ENCODE data around the gene ADAMTS2. TPM values are rescaled to one million over a fixed set of nuclear protein-coding genes. Genes with fewer than 3 reads are reported as not detected.

Gene ADAMTS2
- polyA plus RNA-seq, 3 donors: 0.74 to 2.3 TPM; not detected in 1

DNA sequence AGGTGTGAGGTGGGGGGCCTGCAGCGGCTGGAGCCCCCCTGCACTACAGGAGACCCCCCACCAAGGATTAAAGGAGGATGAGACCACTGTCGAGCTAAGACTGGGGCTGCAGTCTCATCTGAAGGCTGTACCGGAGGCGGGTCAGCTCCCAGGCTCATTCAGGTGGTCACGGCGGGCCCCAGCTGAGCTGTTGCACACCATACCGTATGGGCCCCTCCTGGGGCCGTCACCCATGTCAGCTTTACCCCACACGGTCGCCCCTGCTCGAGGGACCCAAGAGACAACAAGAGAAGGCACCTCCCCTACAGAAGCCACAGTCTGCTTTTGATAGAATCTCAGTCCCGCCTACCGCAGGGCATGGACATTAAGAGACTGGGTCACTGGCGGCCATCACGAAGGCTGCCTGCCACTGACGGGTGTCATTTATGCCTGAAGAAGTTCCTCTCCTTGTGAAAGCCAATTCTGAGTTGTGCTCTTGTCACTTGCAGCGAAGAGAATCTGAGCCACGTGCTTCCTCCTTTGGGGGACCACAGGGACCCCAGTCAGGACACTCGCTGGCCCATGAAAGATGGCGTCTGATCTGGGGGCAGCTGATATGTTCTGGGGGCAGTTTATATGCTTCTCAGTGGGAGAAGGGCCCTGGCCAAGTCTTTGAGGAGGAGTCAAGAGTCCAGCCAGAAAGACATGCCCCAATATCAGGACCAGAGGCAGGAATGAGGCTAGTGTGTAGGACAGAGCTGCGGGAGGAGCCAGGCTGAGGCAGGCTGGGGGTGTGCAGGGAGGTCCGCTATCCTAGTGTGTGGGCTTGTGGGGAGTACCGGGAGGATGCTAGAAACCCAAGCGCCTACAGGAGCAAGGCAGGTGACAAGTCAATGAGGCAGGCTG lies 182.7 kb downstream of the ADAMTS2 start:
- TF ChIP-seq, protein P1, sequence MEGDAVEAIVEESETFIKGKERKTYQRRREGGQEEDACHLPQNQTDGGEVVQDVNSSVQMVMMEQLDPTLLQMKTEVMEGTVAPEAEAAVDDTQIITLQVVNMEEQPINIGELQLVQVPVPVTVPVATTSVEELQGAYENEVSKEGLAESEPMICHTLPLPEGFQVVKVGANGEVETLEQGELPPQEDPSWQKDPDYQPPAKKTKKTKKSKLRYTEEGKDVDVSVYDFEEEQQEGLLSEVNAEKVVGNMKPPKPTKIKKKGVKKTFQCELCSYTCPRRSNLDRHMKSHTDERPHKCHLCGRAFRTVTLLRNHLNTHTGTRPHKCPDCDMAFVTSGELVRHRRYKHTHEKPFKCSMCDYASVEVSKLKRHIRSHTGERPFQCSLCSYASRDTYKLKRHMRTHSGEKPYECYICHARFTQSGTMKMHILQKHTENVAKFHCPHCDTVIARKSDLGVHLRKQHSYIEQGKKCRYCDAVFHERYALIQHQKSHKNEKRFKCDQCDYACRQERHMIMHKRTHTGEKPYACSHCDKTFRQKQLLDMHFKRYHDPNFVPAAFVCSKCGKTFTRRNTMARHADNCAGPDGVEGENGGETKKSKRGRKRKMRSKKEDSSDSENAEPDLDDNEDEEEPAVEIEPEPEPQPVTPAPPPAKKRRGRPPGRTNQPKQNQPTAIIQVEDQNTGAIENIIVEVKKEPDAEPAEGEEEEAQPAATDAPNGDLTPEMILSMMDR (IDR thresholded peaks at IDR 0.05): no peak
- H3K4me3 Mint-ChIP-seq: no peak overlapping the region
- H3K36me3 ChIP-seq (replicated peaks in 1 of 2; ENCODE audit: control insufficient read depth in 1 of 2, insufficient read depth in 2 of 2, low read length in 2 of 2): no peaks in the 10 kb centered on the region
- no peak overlapping the region for H3K4me2 ChIP-seq (replicated peaks; ENCODE audit: extremely low read depth, low read length, poor library complexity, severe bottlenecking)
- intact Hi-C loops (cut with micrococcal nuclease): no loop called here
- H3K27me3 Mint-ChIP-seq (ENCODE audit: low read depth in 3 of 3): peaks cover 12 to 14% (median 14%) of the 10 kb centered on the region in 3 donors
- peaks cover 5% of the 10 kb centered on the region for H3K4me1 Mint-ChIP-seq
- H3K4me3 ChIP-seq (replicated peaks in 1 of 3; ENCODE audit: low read depth in 2 of 3, low read length in 3 of 3): no peak overlapping the region
- H3K9me3 Mint-ChIP-seq: peaks cover 5 to 32% (median 25%) of the 10 kb centered on the region in 7 donors
- no peak overlapping the region for H3K27ac ChIP-seq (ENCODE audit: low read depth in 1 of 2, low read length in 2 of 2)
- WGBS (ENCODE audit: insufficient coverage): 95% methylated on average over 19 of the region's 24 CpGs
- H2AFZ ChIP-seq (ENCODE audit: insufficient read depth, low read depth, low read length, poor library complexity, severe bottlenecking): no peak overlapping the region
- no peak for DNase-seq
- H3K36me3 Mint-ChIP-seq: no peaks in the 10 kb centered on the region
- no peaks in the 10 kb centered on the region for H3K79me2 ChIP-seq (ENCODE audit: insufficient read depth, low read length)
- no peaks in the 10 kb centered on the region for H3K27me3 ChIP-seq (ENCODE audit: control insufficient read depth in 2 of 2, insufficient read depth in 2 of 2, low read length in 2 of 2)
- peaks cover 3 to 8% of the 10 kb centered on the region in 2 donors for H3K4me1 ChIP-seq (ENCODE audit: control insufficient read depth in 1 of 2, insufficient read depth in 2 of 2, low read length in 2 of 2)
- H4K20me1 ChIP-seq (ENCODE audit: insufficient read depth, low read length): no peaks in the 10 kb centered on the region
- H3K9me3 ChIP-seq (replicated peaks in 1 of 2; ENCODE audit: control insufficient read depth in 1 of 2, insufficient read depth in 1 of 2, low read length in 2 of 2): peaks cover 16 to 25% of the 10 kb centered on the region in 2 donors
- H3K27ac Mint-ChIP-seq: peak overlapping the region in 1 of 7 donors; percentile 61
- no peak overlapping the region for H3K9ac ChIP-seq (ENCODE audit: insufficient read depth, low read length, poor library complexity, severe bottlenecking)

DNA sequence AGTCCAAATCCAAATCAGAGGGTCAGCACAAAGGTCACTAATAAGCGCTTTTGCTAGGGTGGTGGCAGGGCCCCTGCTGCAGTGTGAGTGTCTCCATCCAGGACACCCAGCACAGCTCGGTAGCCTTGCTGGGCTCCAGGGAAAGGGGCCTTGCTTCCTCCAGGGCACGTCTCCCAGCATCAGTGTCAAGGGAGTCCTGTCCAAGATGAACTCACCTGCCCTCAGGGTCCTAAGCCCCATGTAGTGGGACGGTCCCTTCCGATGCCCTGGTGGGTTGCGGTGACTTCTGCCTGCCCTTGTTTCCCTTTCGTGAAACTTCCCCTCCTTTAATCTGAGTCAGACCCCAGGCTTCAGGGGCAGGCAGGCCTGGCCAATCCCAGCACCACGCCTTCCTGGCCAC lies 183.4 kb downstream of the ADAMTS2 start:
- intact Hi-C loops (cut with micrococcal nuclease): no loop called here

More for the DNA sequence above, 183.4 kb downstream of the ADAMTS2 start:
- no peak overlapping the region for H2AFZ ChIP-seq (ENCODE audit: insufficient read depth, low read depth, low read length, poor library complexity, severe bottlenecking)
- no peaks in the 10 kb centered on the region for H3K79me2 ChIP-seq (ENCODE audit: insufficient read depth, low read length)
- no peaks in the 10 kb centered on the region for H4K20me1 ChIP-seq (ENCODE audit: insufficient read depth, low read length)
- Mint-ChIP-seq H3K9me3 (peaks cover 5 to 36% (median 25%) of the 10 kb centered on the region in 7 donors), H3K27ac (no peak overlapping the region), H3K36me3 (no peaks in the 10 kb centered on the region), H3K4me1 (peaks cover under 1% of the 10 kb centered on the region), H3K27me3 (ENCODE audit: low read depth in 3 of 3) (peaks cover 10 to 20% (median 14%) of the 10 kb centered on the region in 3 donors), H3K4me3 (no peak overlapping the region)
- TF ChIP-seq, protein P1 (IDR thresholded peaks at IDR 0.05): no peak
- no peaks in the 10 kb centered on the region for H3K27me3 ChIP-seq (ENCODE audit: control insufficient read depth in 2 of 2, insufficient read depth in 2 of 2, low read length in 2 of 2)
- H3K27ac ChIP-seq (ENCODE audit: low read depth in 1 of 2, low read length in 2 of 2): no peak overlapping the region
- H3K9ac ChIP-seq (ENCODE audit: insufficient read depth, low read length, poor library complexity, severe bottlenecking): no peak overlapping the region
- peaks cover 16 to 25% of the 10 kb centered on the region in 2 donors for H3K9me3 ChIP-seq (replicated peaks in 1 of 2; ENCODE audit: control insufficient read depth in 1 of 2, insufficient read depth in 1 of 2, low read length in 2 of 2)
- H3K4me1 ChIP-seq (ENCODE audit: control insufficient read depth in 1 of 2, insufficient read depth in 2 of 2, low read length in 2 of 2): peaks cover 2% of the 10 kb centered on the region in 2 donors
- WGBS (ENCODE audit: insufficient coverage): 91% methylated on average over 6 of the region's 8 CpGs
- no peak for DNase-seq
- no peak overlapping the region for H3K4me2 ChIP-seq (replicated peaks; ENCODE audit: extremely low read depth, low read length, poor library complexity, severe bottlenecking)
- H3K36me3 ChIP-seq (replicated peaks in 1 of 2; ENCODE audit: control insufficient read depth in 1 of 2, insufficient read depth in 2 of 2, low read length in 2 of 2): no peaks in the 10 kb centered on the region
- no peak overlapping the region for H3K4me3 ChIP-seq (replicated peaks in 1 of 3; ENCODE audit: low read depth in 2 of 3, low read length in 3 of 3)
